PFSK-1 (cell line): ENCODE data around the gene TOR2A.

Experiments
- POLR2AphosphoS5 ChIP-seq: IDR thresholded peaks from 2 replicates; pipeline ENCODE4 v1.6.1; 2012; ENCODE audit warnings: low read depth, mild to moderate bottlenecking, control low read depth, low read length, moderate library complexity
- TF ChIP-seq, protein P1 (sequence below), 2 experiments: IDR thresholded peaks; 2 replicates each; pipeline versions ENCODE4 v1.6.1 to v1.8.0; 2011 to 2012; ENCODE audit warnings: low read depth in 2 of 2, low read length in 2 of 2, control low read depth in 1 of 2, inconsistent platforms in 1 of 2, mild to moderate bottlenecking in 1 of 2, moderate library complexity in 1 of 2; ENCODE audit not compliant: insufficient read depth in 1 of 2

DNA sequence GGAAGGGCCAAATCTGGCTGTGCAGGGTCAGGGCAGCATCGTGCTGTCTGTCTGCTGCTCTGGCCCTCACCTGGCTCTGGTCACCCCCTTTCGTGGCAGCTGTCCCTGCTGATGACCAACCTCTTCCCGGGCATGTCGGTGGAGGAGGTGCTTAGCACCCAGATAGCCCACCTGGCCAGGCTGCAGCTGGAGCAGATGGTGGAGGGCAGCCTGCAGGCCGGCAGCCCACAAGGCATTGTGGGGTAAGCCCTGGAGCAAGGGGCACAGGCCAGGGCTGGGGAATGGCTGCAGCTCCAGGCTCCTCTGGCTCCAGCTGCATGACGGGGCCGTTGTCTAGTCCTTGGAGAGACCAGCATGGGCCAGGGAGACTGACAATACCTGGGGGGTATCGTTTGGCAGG, 8.2 kb downstream of the TOR2A start:
- TF ChIP-seq, protein P1, sequence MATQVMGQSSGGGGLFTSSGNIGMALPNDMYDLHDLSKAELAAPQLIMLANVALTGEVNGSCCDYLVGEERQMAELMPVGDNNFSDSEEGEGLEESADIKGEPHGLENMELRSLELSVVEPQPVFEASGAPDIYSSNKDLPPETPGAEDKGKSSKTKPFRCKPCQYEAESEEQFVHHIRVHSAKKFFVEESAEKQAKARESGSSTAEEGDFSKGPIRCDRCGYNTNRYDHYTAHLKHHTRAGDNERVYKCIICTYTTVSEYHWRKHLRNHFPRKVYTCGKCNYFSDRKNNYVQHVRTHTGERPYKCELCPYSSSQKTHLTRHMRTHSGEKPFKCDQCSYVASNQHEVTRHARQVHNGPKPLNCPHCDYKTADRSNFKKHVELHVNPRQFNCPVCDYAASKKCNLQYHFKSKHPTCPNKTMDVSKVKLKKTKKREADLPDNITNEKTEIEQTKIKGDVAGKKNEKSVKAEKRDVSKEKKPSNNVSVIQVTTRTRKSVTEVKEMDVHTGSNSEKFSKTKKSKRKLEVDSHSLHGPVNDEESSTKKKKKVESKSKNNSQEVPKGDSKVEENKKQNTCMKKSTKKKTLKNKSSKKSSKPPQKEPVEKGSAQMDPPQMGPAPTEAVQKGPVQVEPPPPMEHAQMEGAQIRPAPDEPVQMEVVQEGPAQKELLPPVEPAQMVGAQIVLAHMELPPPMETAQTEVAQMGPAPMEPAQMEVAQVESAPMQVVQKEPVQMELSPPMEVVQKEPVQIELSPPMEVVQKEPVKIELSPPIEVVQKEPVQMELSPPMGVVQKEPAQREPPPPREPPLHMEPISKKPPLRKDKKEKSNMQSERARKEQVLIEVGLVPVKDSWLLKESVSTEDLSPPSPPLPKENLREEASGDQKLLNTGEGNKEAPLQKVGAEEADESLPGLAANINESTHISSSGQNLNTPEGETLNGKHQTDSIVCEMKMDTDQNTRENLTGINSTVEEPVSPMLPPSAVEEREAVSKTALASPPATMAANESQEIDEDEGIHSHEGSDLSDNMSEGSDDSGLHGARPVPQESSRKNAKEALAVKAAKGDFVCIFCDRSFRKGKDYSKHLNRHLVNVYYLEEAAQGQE (IDR thresholded peaks at IDR 0.05; ENCODE audit: insufficient read depth in 1 of 2, low read depth in 2 of 2, low read length in 2 of 2): no peak
- TF ChIP-seq POLR2AphosphoS5: no peak
